ENCODE results near the gene TNS1. TPM values are rescaled to one million over a fixed set of nuclear protein-coding genes. Genes with fewer than 3 reads are reported as not detected.

TNS1 gene
- total RNA-seq, 1 donor from 2014 or later, result 0.13 TPM

DNA sequence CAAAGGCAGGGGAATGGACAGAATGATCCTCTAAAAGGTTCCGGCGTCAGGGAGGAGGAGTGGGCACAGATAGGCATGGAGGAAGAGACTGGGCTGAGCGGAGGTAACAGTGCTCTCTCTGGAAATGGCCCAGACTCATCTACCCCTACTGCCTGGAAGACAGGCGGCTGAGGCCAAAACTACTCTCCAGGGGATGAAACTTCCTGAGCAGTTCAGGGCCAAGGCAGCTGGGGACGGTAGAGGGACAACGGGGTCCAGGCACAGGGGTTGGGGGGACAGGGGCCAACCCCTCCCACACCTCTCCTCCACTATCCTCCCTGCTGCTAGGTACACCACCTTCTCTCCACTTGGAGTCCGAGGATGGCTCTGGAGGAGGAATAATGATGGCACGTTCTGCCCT, 94.3 kb downstream of the TNS1 start:
- POLR2A ChIA-PET, result no interaction called here
- intact Hi-C loops (cut with micrococcal nuclease), result no loop called here
- peaks cover 26% of the 10 kb centered on the region for H3K27me3 Mint-ChIP-seq

DNA sequence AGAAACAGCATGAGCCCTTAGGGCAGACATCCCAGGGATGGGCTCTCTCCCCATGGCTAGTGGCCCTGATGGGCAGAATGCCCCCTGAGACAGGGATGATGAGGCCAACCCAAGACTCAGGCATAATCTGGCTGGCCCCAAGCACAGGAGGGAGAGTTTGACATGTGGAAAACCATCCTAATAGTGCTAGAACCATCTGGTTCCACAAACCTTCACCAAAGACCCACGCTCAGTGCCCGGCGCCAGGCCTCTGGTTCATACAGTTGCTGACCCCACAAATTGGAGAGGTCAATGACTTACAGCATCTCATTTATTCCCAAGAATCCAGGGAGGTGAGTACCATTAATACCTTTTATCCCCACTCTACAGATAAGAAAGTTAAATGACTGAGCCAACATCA, 95.5 kb downstream of the TNS1 start:
- DNase-seq, result no peak
- Mint-ChIP-seq H3K27me3 (peaks cover 25% of the 10 kb centered on the region), H3K27ac (no peak overlapping the region), H3K9me3 (no peaks in the 10 kb centered on the region), H3K4me1 (peaks cover 2% of the 10 kb centered on the region), H3K36me3 (ENCODE audit: low read depth) (no peaks in the 10 kb centered on the region), H3K4me3 (no peak overlapping the region)
- TF ChIP-seq, protein P1, sequence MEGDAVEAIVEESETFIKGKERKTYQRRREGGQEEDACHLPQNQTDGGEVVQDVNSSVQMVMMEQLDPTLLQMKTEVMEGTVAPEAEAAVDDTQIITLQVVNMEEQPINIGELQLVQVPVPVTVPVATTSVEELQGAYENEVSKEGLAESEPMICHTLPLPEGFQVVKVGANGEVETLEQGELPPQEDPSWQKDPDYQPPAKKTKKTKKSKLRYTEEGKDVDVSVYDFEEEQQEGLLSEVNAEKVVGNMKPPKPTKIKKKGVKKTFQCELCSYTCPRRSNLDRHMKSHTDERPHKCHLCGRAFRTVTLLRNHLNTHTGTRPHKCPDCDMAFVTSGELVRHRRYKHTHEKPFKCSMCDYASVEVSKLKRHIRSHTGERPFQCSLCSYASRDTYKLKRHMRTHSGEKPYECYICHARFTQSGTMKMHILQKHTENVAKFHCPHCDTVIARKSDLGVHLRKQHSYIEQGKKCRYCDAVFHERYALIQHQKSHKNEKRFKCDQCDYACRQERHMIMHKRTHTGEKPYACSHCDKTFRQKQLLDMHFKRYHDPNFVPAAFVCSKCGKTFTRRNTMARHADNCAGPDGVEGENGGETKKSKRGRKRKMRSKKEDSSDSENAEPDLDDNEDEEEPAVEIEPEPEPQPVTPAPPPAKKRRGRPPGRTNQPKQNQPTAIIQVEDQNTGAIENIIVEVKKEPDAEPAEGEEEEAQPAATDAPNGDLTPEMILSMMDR (IDR thresholded peaks at IDR 0.05), result no peak
- ChIA-PET CTCF (no interaction called here), POLR2A (no interaction called here)
- intact Hi-C loops (cut with micrococcal nuclease), result no loop called here
- no peak for ATAC-seq (ENCODE audit: low read depth)

More for the DNA sequence above, 94.3 kb downstream of the TNS1 start:
- ATAC-seq (ENCODE audit: low read depth), result no peak
- no peaks in the 10 kb centered on the region for H3K36me3 Mint-ChIP-seq (ENCODE audit: low read depth)
- peaks cover under 1% of the 10 kb centered on the region for H3K4me1 Mint-ChIP-seq
- H3K9me3 Mint-ChIP-seq, result no peaks in the 10 kb centered on the region
- DNase-seq, result no peak
- no peak overlapping the region for H3K4me3 Mint-ChIP-seq
- CTCF ChIA-PET, result no interaction called here
- no peak overlapping the region for H3K27ac Mint-ChIP-seq
- TF ChIP-seq, protein P1 (IDR thresholded peaks at IDR 0.05), result no peak

DNA sequence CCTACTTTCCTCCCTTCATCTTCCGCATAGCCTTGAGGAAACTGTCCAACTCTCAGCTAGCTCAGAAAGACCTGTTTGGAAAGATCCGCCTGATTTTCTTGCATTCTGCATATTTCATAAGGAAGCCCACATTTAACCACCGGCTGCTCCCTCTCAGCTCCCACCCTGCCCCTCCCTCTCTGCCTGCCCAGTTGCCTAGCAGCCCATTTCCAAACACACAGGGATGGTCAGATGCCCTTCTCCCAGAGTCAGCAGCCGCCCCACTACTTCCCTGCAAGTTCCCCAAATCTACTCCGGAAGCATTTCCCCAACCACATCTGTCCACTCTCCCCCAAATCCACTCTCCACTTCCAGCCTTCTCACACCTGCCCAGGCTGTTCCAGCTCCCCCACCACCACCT, 96.0 kb downstream of the TNS1 start:
- TF ChIP-seq, protein P1 (IDR thresholded peaks at IDR 0.05), result no peak
- Mint-ChIP-seq H3K4me1 (peaks cover 2% of the 10 kb centered on the region), H3K4me3 (no peak overlapping the region), H3K9me3 (no peaks in the 10 kb centered on the region), H3K27ac (no peak overlapping the region), H3K27me3 (peaks cover 25% of the 10 kb centered on the region), H3K36me3 (ENCODE audit: low read depth) (no peaks in the 10 kb centered on the region)
- ATAC-seq (ENCODE audit: low read depth), result no peak
- ChIA-PET CTCF (no interaction called here), POLR2A (no interaction called here)
- intact Hi-C loops (cut with micrococcal nuclease), result no loop called here
- no peak for DNase-seq

DNA sequence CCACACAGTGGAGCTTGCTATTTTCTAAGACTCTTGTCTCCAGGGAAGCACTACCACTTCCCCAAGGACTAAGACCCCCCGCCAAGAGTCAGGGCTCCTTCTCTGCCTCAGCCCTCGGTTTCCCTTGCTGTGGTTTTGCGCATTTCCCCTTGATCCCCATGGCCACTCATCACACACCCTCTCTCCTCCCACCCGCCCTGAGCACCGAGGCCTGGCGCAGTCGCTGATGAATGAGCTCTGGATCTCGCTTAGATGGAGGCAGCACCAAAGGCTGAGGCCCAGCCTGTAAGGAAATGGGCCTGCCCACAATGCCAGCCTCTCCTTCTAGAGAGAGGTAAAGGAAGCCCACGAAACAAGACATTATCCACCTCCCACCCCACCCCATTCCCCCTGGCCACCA, 96.9 kb downstream of the TNS1 start:
- TF ChIP-seq, protein P1 (IDR thresholded peaks at IDR 0.05), result no peak
- ChIA-PET POLR2A (no interaction called here), CTCF (no interaction called here)
- H3K27ac Mint-ChIP-seq, result no peak overlapping the region
- no peaks in the 10 kb centered on the region for H3K36me3 Mint-ChIP-seq (ENCODE audit: low read depth)
- no peak for DNase-seq
- H3K4me1 Mint-ChIP-seq, result peaks cover 2% of the 10 kb centered on the region
- intact Hi-C loops (cut with micrococcal nuclease), result no loop called here
- no peak overlapping the region for H3K4me3 Mint-ChIP-seq
- ATAC-seq (ENCODE audit: low read depth), result no peak
- peaks cover 27% of the 10 kb centered on the region for H3K27me3 Mint-ChIP-seq
- H3K9me3 Mint-ChIP-seq, result no peaks in the 10 kb centered on the region

DNA sequence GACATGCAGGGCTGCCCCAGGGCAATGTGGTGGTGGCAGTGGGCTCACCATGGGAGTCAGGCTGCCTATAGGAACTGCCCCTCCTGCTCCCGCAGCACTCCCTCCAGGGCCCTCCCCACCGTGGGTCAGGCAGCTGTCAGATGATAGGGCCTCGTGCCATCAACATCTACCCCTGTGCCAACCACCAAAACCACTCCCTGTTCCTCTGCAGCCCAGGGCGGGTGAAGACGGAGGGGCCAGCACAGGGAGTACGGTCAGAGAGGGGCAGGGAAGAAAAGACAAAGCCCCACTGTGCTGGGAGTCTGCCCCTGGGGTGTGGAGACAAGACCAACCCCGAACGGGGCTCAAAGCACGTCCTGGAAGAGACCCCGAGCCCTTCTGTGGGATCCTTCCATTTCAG, 97.4 kb downstream of the TNS1 start:
- TF ChIP-seq, protein P1 (IDR thresholded peaks at IDR 0.05), result no peak
- intact Hi-C loops (cut with micrococcal nuclease), result no loop called here
- CTCF ChIA-PET, result no interaction called here
- Mint-ChIP-seq H3K4me3 (no peak overlapping the region), H3K27me3 (peaks cover 27% of the 10 kb centered on the region), H3K4me1 (peaks cover 2% of the 10 kb centered on the region), H3K27ac (no peak overlapping the region), H3K9me3 (no peaks in the 10 kb centered on the region), H3K36me3 (ENCODE audit: low read depth) (no peaks in the 10 kb centered on the region)
- no peak for ATAC-seq (ENCODE audit: low read depth)
- DNase-seq, result no peak
- POLR2A ChIA-PET, result no interaction called here

Data from activated B cell treated with CpG ODN at 0.5 μM for 24 hours (primary cell).